ENCODE data around the gene BATF2. TPM values are rescaled to one million over a fixed set of nuclear protein-coding genes. Genes with fewer than 3 reads are reported as not detected.

Gene BATF2
- total RNA-seq = 1.0 and 2.5 TPM in 2 replicates

GRCh38 chr11:64996710-64997380 is at the start of gene BATF2:
Gene BATF2 (minus strand): TSS chr11:64996971. CDS start chr11:64996914, 57 bp downstream.

GRCh38 chr11:65040847-65041622 is 44.3 kb upstream of the BATF2 start, which contains the start of gene SAC3D1:
Gene SAC3D1 (plus strand): TSS chr11:65041210. CDS start chr11:65041293, 83 bp downstream.

GRCh38 chr11:65027213-65028067 is 30.7 kb upstream of the BATF2 start, which contains the start of gene SNX15:
Gene SNX15 (plus strand): TSS chr11:65027439. CDS start chr11:65027538, 99 bp downstream.

GRCh38 chr11:65013888-65014725 is 17.3 kb upstream of the BATF2 start, which contains the start of gene ARL2:
Gene ARL2 (plus strand): TSS chr11:65014160. CDS start chr11:65014208, 48 bp downstream.

GRCh38 chr11:64971421-64972233 is 25.1 kb downstream of the BATF2 start, which contains the start of gene MAJIN:
Gene MAJIN (minus strand): TSS chr11:64972108. CDS start chr11:64959405, 12,703 bp downstream.

Other genes with a start within 250 kb of the BATF2 start
- 1.3 and 2.2 TPM in 2 replicates for gene PYGM, start 237.0 kb downstream of the BATF2 start, total RNA-seq
- gene SF1, start 218.4 kb downstream of the BATF2 start, total RNA-seq = 92.8 and 106 TPM in 2 replicates
- gene MAP4K2, start 193.8 kb downstream of the BATF2 start, total RNA-seq = 9.6 and 18.0 TPM in 2 replicates
- 17.3 and 32.3 TPM in 2 replicates for gene MEN1, start 186.4 kb downstream of the BATF2 start, total RNA-seq
- gene CDC42BPG, start 152.3 kb downstream of the BATF2 start, total RNA-seq = 0.15 and 0.33 TPM in 2 replicates
- 87.1 and 151 TPM in 2 replicates for gene EHD1, start 118.3 kb downstream of the BATF2 start, total RNA-seq
- gene ATG2A, start 79.8 kb downstream of the BATF2 start, total RNA-seq = 19.6 and 20.5 TPM in 2 replicates
- 9.2 and 17.0 TPM in 2 replicates for gene PPP2R5B, start 72.3 kb downstream of the BATF2 start, total RNA-seq
- gene GPHA2, start 61.1 kb downstream of the BATF2 start, total RNA-seq = not detected in 2 replicates
- not detected in 2 replicates for gene MAJIN, start 24.9 kb downstream of the BATF2 start, total RNA-seq
- gene ARL2, start 17.2 kb upstream of the BATF2 start, total RNA-seq = 108 and 119 TPM in 2 replicates
- 12.9 and 23.5 TPM in 2 replicates for gene SNX15, start 30.5 kb upstream of the BATF2 start, total RNA-seq
- gene SAC3D1, start 44.2 kb upstream of the BATF2 start, total RNA-seq = 9.2 and 14.4 TPM in 2 replicates
- gene NAALADL1, start 61.6 kb upstream of the BATF2 start, total RNA-seq = 38.2 and 46.3 TPM in 2 replicates
- 1.2 and 9.7 TPM in 2 replicates for gene CDCA5, start 87.1 kb upstream of the BATF2 start, total RNA-seq
- 38.5 and 47.6 TPM in 2 replicates for gene ZFPL1, start 87.3 kb upstream of the BATF2 start, total RNA-seq
- gene VPS51, start 99.2 kb upstream of the BATF2 start, total RNA-seq = 170 and 228 TPM in 2 replicates
- gene TM7SF2, start 114.9 kb upstream of the BATF2 start, total RNA-seq = 16.4 and 23.3 TPM in 2 replicates
- gene ZNHIT2, start 120.7 kb upstream of the BATF2 start, total RNA-seq = 9.2 and 15.9 TPM in 2 replicates
- gene FAU, start 125.2 kb upstream of the BATF2 start, total RNA-seq = 159 and 247 TPM in 2 replicates
- 50.4 and 55.6 TPM in 2 replicates for gene MRPL49, start 125.3 kb upstream of the BATF2 start, total RNA-seq
- gene SYVN1, start 137.5 kb upstream of the BATF2 start, total RNA-seq = 19.8 and 22.7 TPM in 2 replicates
- not detected in 2 replicates for gene SPDYC, start 173.3 kb upstream of the BATF2 start, total RNA-seq
- gene CAPN1, start 185.0 kb upstream of the BATF2 start, total RNA-seq = 175 and 262 TPM in 2 replicates